ENCODE results near the gene COLEC12.

The COLEC12 gene

DNA sequence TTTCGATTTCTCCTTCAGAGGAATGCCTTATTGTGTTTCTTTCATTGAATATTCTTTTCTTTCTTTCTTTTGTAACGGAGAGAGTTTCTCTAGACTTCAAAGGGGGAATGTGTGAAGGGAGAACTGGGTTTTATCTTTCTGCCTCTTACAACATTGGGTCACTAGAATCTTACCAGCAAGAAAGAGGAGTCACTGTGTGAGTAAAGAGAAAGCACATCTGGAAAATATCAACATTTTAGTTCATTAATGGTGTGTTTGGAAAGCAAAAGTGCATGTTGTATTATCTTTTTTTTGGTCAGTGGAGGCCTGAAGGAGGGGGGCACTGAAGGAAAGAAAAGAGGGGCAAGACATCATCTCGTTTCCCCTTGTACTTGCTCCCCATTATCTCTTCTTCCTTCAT is 146.0 kb downstream of the COLEC12 start (continued):
- TF ChIP-seq, protein P1, sequence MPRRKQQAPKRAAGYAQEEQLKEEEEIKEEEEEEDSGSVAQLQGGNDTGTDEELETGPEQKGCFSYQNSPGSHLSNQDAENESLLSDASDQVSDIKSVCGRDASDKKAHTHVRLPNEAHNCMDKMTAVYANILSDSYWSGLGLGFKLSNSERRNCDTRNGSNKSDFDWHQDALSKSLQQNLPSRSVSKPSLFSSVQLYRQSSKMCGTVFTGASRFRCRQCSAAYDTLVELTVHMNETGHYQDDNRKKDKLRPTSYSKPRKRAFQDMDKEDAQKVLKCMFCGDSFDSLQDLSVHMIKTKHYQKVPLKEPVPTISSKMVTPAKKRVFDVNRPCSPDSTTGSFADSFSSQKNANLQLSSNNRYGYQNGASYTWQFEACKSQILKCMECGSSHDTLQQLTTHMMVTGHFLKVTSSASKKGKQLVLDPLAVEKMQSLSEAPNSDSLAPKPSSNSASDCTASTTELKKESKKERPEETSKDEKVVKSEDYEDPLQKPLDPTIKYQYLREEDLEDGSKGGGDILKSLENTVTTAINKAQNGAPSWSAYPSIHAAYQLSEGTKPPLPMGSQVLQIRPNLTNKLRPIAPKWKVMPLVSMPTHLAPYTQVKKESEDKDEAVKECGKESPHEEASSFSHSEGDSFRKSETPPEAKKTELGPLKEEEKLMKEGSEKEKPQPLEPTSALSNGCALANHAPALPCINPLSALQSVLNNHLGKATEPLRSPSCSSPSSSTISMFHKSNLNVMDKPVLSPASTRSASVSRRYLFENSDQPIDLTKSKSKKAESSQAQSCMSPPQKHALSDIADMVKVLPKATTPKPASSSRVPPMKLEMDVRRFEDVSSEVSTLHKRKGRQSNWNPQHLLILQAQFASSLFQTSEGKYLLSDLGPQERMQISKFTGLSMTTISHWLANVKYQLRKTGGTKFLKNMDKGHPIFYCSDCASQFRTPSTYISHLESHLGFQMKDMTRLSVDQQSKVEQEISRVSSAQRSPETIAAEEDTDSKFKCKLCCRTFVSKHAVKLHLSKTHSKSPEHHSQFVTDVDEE (CRISPR knock-in tag; IDR thresholded peaks at IDR 0.05): no peak

DNA sequence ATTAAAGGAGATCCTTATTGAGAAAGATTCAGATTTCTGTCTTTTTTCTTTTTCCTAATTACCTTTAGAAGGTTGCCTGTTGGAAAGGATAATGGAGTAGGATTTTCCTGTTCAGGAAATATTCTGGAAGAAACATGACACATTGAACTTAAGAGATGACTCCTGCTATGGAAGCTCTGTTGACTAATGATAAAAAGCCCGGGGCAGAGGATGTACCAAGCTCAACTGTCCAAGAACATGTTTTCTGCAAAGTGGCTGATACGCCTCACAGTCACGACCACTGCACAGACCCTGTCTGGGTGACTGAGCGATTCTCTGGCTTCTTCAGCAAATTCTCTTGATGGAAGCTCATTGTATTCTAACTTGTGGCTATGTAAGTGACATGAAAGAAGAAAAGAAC is 146.5 kb downstream of the COLEC12 start:
- ATAC-seq: peak; percentile 44; the same call in 1 of the 3 replicates

DNA sequence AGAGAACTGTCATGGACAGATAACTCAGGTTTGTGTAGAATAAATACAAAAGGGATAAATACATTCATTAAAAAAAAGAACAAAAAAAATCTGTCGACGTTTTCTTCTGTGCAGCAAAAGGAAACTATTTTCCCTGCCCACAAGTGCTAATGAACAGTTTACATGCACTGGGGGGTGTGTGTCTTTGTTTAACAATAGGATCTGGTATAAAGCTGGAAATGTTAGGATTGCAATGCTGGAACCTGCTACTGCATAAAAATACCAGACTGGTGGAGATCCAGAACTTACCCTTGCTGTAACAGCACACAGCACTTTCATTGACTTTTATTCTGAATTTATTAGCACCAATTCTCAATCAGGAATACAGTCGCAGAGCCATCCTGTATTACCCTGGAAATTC is 148.1 kb downstream of the COLEC12 start:
- TF ChIP-seq, protein P2, sequence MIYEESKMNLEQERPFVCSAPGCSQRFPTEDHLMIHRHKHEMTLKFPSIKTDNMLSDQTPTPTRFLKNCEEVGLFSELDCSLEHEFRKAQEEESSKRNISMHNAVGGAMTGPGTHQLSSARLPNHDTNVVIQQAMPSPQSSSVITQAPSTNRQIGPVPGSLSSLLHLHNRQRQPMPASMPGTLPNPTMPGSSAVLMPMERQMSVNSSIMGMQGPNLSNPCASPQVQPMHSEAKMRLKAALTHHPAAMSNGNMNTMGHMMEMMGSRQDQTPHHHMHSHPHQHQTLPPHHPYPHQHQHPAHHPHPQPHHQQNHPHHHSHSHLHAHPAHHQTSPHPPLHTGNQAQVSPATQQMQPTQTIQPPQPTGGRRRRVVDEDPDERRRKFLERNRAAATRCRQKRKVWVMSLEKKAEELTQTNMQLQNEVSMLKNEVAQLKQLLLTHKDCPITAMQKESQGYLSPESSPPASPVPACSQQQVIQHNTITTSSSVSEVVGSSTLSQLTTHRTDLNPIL (CRISPR knock-in tag; IDR thresholded peaks at IDR 0.05; ENCODE audit: low read depth): no peak
- no peak for TF ChIP-seq TCF4 (CRISPR knock-in tag; IDR thresholded peaks at IDR 0.05; ENCODE audit: borderline replicate concordance)
- TF ChIP-seq ZNF565 (CRISPR knock-in tag; conservative IDR thresholded peaks at IDR 0.05; ENCODE audit: low read depth): no peak
- TF ChIP-seq OSR1 (CRISPR knock-in tag; IDR thresholded peaks at IDR 0.05): no peak
- TF ChIP-seq ZC3H10 (CRISPR knock-in tag; IDR thresholded peaks at IDR 0.05): no peak
- TF ChIP-seq, protein P3, sequence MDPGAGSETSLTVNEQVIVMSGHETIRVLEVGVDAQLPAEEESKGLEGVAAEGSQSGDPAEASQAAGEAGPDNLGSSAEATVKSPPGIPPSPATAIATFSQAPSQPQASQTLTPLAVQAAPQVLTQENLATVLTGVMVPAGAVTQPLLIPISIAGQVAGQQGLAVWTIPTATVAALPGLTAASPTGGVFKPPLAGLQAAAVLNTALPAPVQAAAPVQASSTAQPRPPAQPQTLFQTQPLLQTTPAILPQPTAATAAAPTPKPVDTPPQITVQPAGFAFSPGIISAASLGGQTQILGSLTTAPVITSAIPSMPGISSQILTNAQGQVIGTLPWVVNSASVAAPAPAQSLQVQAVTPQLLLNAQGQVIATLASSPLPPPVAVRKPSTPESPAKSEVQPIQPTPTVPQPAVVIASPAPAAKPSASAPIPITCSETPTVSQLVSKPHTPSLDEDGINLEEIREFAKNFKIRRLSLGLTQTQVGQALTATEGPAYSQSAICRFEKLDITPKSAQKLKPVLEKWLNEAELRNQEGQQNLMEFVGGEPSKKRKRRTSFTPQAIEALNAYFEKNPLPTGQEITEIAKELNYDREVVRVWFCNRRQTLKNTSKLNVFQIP (CRISPR knock-in tag; IDR thresholded peaks at IDR 0.05; ENCODE audit: borderline replicate concordance, low read depth): no peak
- no peak for TF ChIP-seq ZNF8 (CRISPR knock-in tag; IDR thresholded peaks at IDR 0.05)
- no peak for TF ChIP-seq RARB (CRISPR knock-in tag; IDR thresholded peaks at IDR 0.05)
- no peak for TF ChIP-seq ISL1 (CRISPR knock-in tag; IDR thresholded peaks at IDR 0.05)
- no peak for TF ChIP-seq ARNTL (CRISPR knock-in tag; IDR thresholded peaks at IDR 0.05; ENCODE audit: borderline replicate concordance, low read depth)
- no peak for ATAC-seq

More for the DNA sequence above, 146.5 kb downstream of the COLEC12 start:
- TF ChIP-seq, protein P2 (CRISPR knock-in tag; IDR thresholded peaks at IDR 0.05; ENCODE audit: low read depth): no peak
- TF ChIP-seq BACH2 (CRISPR knock-in tag; IDR thresholded peaks at IDR 0.05; ENCODE audit: borderline replicate concordance) (no peak), ISL1 (CRISPR knock-in tag; IDR thresholded peaks at IDR 0.05) (no peak), ZFP3 (CRISPR knock-in tag; IDR thresholded peaks at IDR 0.05) (no peak)
- TF ChIP-seq, protein P3 (CRISPR knock-in tag; IDR thresholded peaks at IDR 0.05; ENCODE audit: borderline replicate concordance, low read depth): no peak

DNA sequence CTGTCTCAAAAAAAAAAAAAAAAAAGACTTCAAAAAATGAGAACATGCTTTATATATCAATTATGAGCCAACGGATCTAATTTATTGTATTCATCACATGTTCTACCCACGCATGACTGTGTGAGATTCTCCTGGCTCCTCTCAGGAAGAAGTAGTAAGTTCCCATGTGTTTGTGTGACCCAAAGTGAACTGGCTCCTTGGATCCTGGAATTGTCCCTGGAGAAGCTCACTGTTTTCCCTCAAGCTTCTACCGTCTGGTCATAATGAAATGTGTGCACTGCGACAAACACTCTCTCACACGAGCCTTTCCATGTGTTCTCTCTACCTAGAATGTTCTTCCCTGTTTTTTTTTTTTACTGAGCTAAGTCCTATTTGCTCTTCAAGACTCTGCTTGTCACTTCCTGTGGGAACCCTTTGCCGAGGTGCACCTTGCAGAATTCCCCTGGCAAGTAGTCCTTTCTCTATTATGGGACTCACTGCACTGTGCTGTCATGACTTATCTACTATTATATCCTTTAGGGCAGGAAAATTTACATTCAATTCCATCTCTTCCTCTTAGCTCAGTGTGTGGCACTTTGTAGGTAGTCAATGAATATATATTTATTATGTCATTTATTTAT is 149.4 kb downstream of the COLEC12 start:
- TF ChIP-seq SNAI2 (CRISPR knock-in tag; IDR thresholded peaks at IDR 0.05) (no peak), TCF4 (CRISPR knock-in tag; IDR thresholded peaks at IDR 0.05; ENCODE audit: borderline replicate concordance) (no peak), CSDC2 (CRISPR knock-in tag; IDR thresholded peaks at IDR 0.05) (no peak), GLIS3 (CRISPR knock-in tag; IDR thresholded peaks at IDR 0.05) (no peak), RARB (CRISPR knock-in tag; IDR thresholded peaks at IDR 0.05) (no peak), ZNF565 (CRISPR knock-in tag; conservative IDR thresholded peaks at IDR 0.05; ENCODE audit: low read depth) (no peak), ARNTL (CRISPR knock-in tag; IDR thresholded peaks at IDR 0.05; ENCODE audit: borderline replicate concordance, low read depth) (no peak)
- TF ChIP-seq, protein P3 (CRISPR knock-in tag; IDR thresholded peaks at IDR 0.05; ENCODE audit: borderline replicate concordance, low read depth): no peak
- TF ChIP-seq, protein P4, sequence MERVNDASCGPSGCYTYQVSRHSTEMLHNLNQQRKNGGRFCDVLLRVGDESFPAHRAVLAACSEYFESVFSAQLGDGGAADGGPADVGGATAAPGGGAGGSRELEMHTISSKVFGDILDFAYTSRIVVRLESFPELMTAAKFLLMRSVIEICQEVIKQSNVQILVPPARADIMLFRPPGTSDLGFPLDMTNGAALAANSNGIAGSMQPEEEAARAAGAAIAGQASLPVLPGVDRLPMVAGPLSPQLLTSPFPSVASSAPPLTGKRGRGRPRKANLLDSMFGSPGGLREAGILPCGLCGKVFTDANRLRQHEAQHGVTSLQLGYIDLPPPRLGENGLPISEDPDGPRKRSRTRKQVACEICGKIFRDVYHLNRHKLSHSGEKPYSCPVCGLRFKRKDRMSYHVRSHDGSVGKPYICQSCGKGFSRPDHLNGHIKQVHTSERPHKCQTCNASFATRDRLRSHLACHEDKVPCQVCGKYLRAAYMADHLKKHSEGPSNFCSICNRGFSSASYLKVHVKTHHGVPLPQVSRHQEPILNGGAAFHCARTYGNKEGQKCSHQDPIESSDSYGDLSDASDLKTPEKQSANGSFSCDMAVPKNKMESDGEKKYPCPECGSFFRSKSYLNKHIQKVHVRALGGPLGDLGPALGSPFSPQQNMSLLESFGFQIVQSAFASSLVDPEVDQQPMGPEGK (CRISPR knock-in tag; IDR thresholded peaks at IDR 0.05; ENCODE audit: borderline replicate concordance): no peak
- TF ChIP-seq, protein P1 (CRISPR knock-in tag; IDR thresholded peaks at IDR 0.05): no peak
- ATAC-seq: no peak

All from SK-N-SH treated with all-trans-retinoic acid at 6 μM for 48 hours (cell line).